ENCODE measurements around the gene FASTKD1. TPM values are rescaled to one million over a fixed set of nuclear protein-coding genes. Genes with fewer than 3 reads are reported as not detected.
"Not testable (repeated sequence)": the region's sequence is repeated elsewhere in the genome, so short reads cannot be mapped to it uniquely, and the experiment has no call there.

Gene FASTKD1
- total RNA-seq, 2 donors from 2014 or later, result 22.6 to 26.7 TPM

- H3K4me1 ChIP-seq, result no peaks in the 10 kb centered on the region
- H3K27ac ChIP-seq, result no peak overlapping the region
- no peak for DNase-seq (ENCODE audit: low spot score)
- H3K9me3 ChIP-seq, result no peaks in the 10 kb centered on the region
- no peak overlapping the region for H3K4me3 ChIP-seq
- no peak for TF ChIP-seq CTCF (IDR thresholded peaks at IDR 0.05)
- peaks cover 7% of the 10 kb centered on the region for H3K36me3 ChIP-seq
- H3K27me3 ChIP-seq, result no peaks in the 10 kb centered on the region
Measured at GRCh38 chr2:169562519-169562918, 11.1 kb downstream of the FASTKD1 start.

- not testable (repeated sequence) for H3K9me3 ChIP-seq; H3K27ac ChIP-seq; H3K4me3 ChIP-seq; H3K4me1 ChIP-seq; H3K36me3 ChIP-seq; DNase-seq (ENCODE audit: low spot score); H3K27me3 ChIP-seq
Measured at GRCh38 chr2:169562084-169562483, 11.6 kb downstream of the FASTKD1 start.

- Histone ChIP-seq H3K4me3 (no peak overlapping the region), H3K4me1 (no peaks in the 10 kb centered on the region), H3K9me3 (no peaks in the 10 kb centered on the region), H3K27me3 (no peaks in the 10 kb centered on the region), H3K27ac (no peak overlapping the region), H3K36me3 (peaks cover 12% of the 10 kb centered on the region)
- TF ChIP-seq CTCF (IDR thresholded peaks at IDR 0.05), result no peak
- DNase-seq (ENCODE audit: low spot score), result no peak
Measured at GRCh38 chr2:169561364-169561763, 12.3 kb downstream of the FASTKD1 start.

GRCh38 chr2:169546756-169547155, 26.9 kb downstream of the FASTKD1 start:
- Histone ChIP-seq H3K36me3 (peaks cover 8% of the 10 kb centered on the region), H3K27ac (no peak overlapping the region), H3K9me3 (no peaks in the 10 kb centered on the region), H3K4me3 (no peak overlapping the region), H3K4me1 (no peaks in the 10 kb centered on the region), H3K27me3 (no peaks in the 10 kb centered on the region)
- no peak for DNase-seq (ENCODE audit: low spot score)
- TF ChIP-seq CTCF (IDR thresholded peaks at IDR 0.05), result no peak

- H3K27me3 ChIP-seq, result no peaks in the 10 kb centered on the region
- no peak overlapping the region for H3K4me3 ChIP-seq
- DNase-seq (ENCODE audit: low spot score), result no peak
- no peaks in the 10 kb centered on the region for H3K4me1 ChIP-seq
- no peak for TF ChIP-seq CTCF (IDR thresholded peaks at IDR 0.05)
- H3K27ac ChIP-seq, result no peak overlapping the region
- peaks cover 14% of the 10 kb centered on the region for H3K36me3 ChIP-seq
- no peaks in the 10 kb centered on the region for H3K9me3 ChIP-seq
Measured at GRCh38 chr2:169542433-169542832, 31.2 kb downstream of the FASTKD1 start.

- Histone ChIP-seq H3K9me3 (no peaks in the 10 kb centered on the region), H3K36me3 (peaks cover 12% of the 10 kb centered on the region), H3K4me3 (no peak overlapping the region), H3K27ac (no peak overlapping the region), H3K27me3 (no peaks in the 10 kb centered on the region), H3K4me1 (no peaks in the 10 kb centered on the region)
- no peak for TF ChIP-seq CTCF (IDR thresholded peaks at IDR 0.05)
- DNase-seq (ENCODE audit: low spot score), result no peak
Measured at GRCh38 chr2:169540146-169540545, 33.5 kb downstream of the FASTKD1 start.

- H3K4me1 ChIP-seq; DNase-seq (ENCODE audit: low spot score); H3K4me3 ChIP-seq; H3K27me3 ChIP-seq; H3K27ac ChIP-seq; H3K9me3 ChIP-seq: not testable (repeated sequence)
- H3K36me3 ChIP-seq, result peaks cover 12% of the 10 kb centered on the region
Measured at GRCh38 chr2:169539460-169539859, 34.2 kb downstream of the FASTKD1 start.
